ENCODE data around the gene ADNP2. TPM values are rescaled to one million over a fixed set of nuclear protein-coding genes. Genes with fewer than 3 reads are reported as not detected.

ADNP2 gene
- total and polyA plus RNA-seq, 2 experiments from 2014 or later: 19.3 to 66.4 TPM

DNA sequence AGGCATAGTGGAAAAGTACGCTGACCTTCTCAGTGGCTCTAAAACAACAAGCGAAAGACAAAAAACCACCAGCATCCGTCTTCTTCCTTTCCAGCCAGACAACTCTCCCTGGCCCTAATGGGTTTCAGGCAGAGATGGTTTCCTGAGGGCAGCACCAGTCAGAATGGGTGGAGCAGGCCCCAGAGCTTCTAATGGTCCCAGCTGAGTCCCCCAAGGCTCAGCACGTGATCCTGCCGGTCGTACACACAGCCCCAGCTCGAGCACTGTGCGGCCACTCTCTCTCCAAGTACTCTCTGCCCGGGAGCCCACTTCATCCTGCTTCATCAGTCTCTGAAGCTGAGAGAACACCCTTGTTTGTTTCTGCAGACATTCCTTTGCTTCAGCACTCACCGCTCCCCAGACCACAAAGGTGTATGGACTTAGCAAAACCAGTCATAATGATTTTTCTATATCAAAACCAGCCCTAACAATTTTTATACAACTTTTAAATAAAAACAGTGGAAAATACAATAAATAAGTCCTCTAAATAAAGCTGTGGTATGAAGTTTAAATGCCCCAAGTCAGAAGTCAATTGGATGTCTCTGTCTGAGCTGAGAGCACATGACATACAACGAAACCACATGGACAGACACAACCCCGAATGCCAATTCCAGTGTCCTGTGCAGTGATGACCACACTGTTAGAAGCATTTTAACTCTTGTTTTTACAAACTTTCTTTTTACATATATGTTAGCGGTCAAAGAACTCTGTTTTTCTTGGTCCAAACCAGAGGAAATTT, 74.4 kb downstream of the ADNP2 start (continued):
- TF ChIP-seq, protein P1, sequence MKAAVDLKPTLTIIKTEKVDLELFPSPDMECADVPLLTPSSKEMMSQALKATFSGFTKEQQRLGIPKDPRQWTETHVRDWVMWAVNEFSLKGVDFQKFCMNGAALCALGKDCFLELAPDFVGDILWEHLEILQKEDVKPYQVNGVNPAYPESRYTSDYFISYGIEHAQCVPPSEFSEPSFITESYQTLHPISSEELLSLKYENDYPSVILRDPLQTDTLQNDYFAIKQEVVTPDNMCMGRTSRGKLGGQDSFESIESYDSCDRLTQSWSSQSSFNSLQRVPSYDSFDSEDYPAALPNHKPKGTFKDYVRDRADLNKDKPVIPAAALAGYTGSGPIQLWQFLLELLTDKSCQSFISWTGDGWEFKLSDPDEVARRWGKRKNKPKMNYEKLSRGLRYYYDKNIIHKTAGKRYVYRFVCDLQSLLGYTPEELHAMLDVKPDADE (IDR thresholded peaks at IDR 0.05): no peak
- TF ChIP-seq JUNB (IDR thresholded peaks at IDR 0.05; ENCODE audit: unreplicated experiment) (no peak), POLR2AphosphoS5 (IDR thresholded peaks at IDR 0.05; ENCODE audit: low read depth) (no peak), EZH2phosphoT487 (IDR thresholded peaks at IDR 0.05; ENCODE audit: unreplicated experiment) (no peak), EZH2 (IDR thresholded peaks at IDR 0.05; ENCODE audit: low read depth, unreplicated experiment) (no peak), STAT1 (IDR thresholded peaks at IDR 0.05; ENCODE audit: unreplicated experiment) (no peak), ZNF331 (CRISPR knock-in tag; IDR thresholded peaks at IDR 0.05; ENCODE audit: low read depth) (no peak)

DNA sequence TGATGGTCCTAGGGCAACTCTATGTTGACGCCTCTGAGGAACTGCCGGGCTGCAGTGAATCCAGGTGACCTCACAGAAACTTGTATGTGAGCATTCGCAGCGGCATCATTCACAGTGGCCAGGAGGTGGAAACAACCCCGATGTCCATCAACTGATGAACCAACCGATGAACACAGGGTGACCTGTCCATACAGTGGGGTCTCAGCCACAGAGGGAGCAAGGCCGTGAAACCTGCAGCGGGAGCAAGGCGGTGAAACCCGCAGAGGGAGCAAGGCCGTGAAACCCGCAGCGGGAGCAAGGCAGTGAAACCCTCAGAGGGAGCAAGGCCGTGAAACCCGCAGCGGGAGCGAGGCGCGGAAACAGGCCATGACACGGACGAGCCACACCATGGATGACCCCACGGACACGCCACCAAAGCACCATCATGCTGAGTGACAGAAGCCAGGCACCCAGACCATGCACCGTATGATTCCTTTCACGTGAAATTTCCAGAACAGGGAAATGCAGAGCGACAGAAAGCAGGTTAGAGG, 75.2 kb downstream of the ADNP2 start:
- H3K4me2 ChIP-seq: no peak overlapping the region
- no peak overlapping the region; the same call in 1 of the 2 replicates for H3K27ac Mint-ChIP-seq
- no peak overlapping the region for H3K4me3 Mint-ChIP-seq
- H3K9me2 ChIP-seq (ENCODE audit: insufficient read depth): no peaks in the 10 kb centered on the region
- H3K4me1 ChIP-seq (ENCODE audit: insufficient read depth): no peaks in the 10 kb centered on the region
- TF ChIP-seq, protein P2, sequence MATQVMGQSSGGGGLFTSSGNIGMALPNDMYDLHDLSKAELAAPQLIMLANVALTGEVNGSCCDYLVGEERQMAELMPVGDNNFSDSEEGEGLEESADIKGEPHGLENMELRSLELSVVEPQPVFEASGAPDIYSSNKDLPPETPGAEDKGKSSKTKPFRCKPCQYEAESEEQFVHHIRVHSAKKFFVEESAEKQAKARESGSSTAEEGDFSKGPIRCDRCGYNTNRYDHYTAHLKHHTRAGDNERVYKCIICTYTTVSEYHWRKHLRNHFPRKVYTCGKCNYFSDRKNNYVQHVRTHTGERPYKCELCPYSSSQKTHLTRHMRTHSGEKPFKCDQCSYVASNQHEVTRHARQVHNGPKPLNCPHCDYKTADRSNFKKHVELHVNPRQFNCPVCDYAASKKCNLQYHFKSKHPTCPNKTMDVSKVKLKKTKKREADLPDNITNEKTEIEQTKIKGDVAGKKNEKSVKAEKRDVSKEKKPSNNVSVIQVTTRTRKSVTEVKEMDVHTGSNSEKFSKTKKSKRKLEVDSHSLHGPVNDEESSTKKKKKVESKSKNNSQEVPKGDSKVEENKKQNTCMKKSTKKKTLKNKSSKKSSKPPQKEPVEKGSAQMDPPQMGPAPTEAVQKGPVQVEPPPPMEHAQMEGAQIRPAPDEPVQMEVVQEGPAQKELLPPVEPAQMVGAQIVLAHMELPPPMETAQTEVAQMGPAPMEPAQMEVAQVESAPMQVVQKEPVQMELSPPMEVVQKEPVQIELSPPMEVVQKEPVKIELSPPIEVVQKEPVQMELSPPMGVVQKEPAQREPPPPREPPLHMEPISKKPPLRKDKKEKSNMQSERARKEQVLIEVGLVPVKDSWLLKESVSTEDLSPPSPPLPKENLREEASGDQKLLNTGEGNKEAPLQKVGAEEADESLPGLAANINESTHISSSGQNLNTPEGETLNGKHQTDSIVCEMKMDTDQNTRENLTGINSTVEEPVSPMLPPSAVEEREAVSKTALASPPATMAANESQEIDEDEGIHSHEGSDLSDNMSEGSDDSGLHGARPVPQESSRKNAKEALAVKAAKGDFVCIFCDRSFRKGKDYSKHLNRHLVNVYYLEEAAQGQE (IDR thresholded peaks at IDR 0.05; ENCODE audit: unreplicated experiment): no peak
- TF ChIP-seq ZNF114 (CRISPR knock-in tag; IDR thresholded peaks at IDR 0.05): no peak
- no peak for TF ChIP-seq CREB1 (CRISPR knock-in tag; IDR thresholded peaks at IDR 0.05; ENCODE audit: low read depth)
- no peak for TF ChIP-seq EZH2 (IDR thresholded peaks at IDR 0.05; ENCODE audit: low read depth, unreplicated experiment)
- no peak for TF ChIP-seq EZH2phosphoT487 (IDR thresholded peaks at IDR 0.05; ENCODE audit: unreplicated experiment)
- TF ChIP-seq, protein P3, sequence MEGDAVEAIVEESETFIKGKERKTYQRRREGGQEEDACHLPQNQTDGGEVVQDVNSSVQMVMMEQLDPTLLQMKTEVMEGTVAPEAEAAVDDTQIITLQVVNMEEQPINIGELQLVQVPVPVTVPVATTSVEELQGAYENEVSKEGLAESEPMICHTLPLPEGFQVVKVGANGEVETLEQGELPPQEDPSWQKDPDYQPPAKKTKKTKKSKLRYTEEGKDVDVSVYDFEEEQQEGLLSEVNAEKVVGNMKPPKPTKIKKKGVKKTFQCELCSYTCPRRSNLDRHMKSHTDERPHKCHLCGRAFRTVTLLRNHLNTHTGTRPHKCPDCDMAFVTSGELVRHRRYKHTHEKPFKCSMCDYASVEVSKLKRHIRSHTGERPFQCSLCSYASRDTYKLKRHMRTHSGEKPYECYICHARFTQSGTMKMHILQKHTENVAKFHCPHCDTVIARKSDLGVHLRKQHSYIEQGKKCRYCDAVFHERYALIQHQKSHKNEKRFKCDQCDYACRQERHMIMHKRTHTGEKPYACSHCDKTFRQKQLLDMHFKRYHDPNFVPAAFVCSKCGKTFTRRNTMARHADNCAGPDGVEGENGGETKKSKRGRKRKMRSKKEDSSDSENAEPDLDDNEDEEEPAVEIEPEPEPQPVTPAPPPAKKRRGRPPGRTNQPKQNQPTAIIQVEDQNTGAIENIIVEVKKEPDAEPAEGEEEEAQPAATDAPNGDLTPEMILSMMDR (conservative IDR thresholded peaks at IDR 0.05; ENCODE audit: low read depth in 2 of 2): no peak
- no peak for TF ChIP-seq ZNF331 (CRISPR knock-in tag; IDR thresholded peaks at IDR 0.05; ENCODE audit: low read depth)
- no peak for TF ChIP-seq NANOG (IDR thresholded peaks at IDR 0.05; ENCODE audit: borderline replicate concordance)
- TF ChIP-seq POLR2AphosphoS5 (IDR thresholded peaks at IDR 0.05; ENCODE audit: low read depth): no peak
- no peak for TF ChIP-seq JUNB (IDR thresholded peaks at IDR 0.05; ENCODE audit: unreplicated experiment)
- TF ChIP-seq, protein P1 (IDR thresholded peaks at IDR 0.05): no peak
- H3K36me3 Mint-ChIP-seq (ENCODE audit: low read depth): peaks cover 3% of the 10 kb centered on the region; the same call in 1 of the 3 replicates
- no peaks in the 10 kb centered on the region for H3K36me3 ChIP-seq (ENCODE audit: insufficient read depth)
- no peaks in the 10 kb centered on the region for H3K27me3 ChIP-seq (ENCODE audit: insufficient read depth)
- H3K4me3 ChIP-seq: no peak overlapping the region
- peaks cover 13% of the 10 kb centered on the region for H3K9me3 Mint-ChIP-seq
- H4K20me1 ChIP-seq (replicated peaks; ENCODE audit: insufficient read depth): no peaks in the 10 kb centered on the region
- H2AFZ ChIP-seq: no peak overlapping the region
- no peak for DNase-seq (ENCODE audit: low spot score)
- peaks cover 9% of the 10 kb centered on the region for H3K27me3 Mint-ChIP-seq (ENCODE audit: insufficient read depth, low read depth, poor library complexity)
- ATAC-seq: no peak
- H3F3A ChIP-seq (replicated peaks; ENCODE audit: low read depth): peaks cover 7% of the 10 kb centered on the region; the same call in 1 of the 2 replicates
- H3K79me2 ChIP-seq (replicated peaks; ENCODE audit: insufficient read depth): no peaks in the 10 kb centered on the region
- no peak overlapping the region for H3K27ac ChIP-seq (ENCODE audit: low read depth)
- peaks cover 6% of the 10 kb centered on the region; the same call in 2 of the 3 replicates for H3K4me1 Mint-ChIP-seq

Measured in GM23338 (cell line).